H1 (cell line): Measurements from ENCODE around the gene RAB40C. TPM values are rescaled to one million over a fixed set of nuclear protein-coding genes. Genes with fewer than 3 reads are reported as not detected.

Source experiments
- CTCF ChIA-PET: fragments of 300-600 bp; sonication (Branson Sonifier 250); formaldehyde crosslinking; loops from one replicate; lab custom pipeline; 2021; ENCODE audit not compliant: partially characterized antibody; lab: Charles Lee
- POLR2A ChIA-PET: fragments of 300-600 bp; sonication (Branson Sonifier 250); formaldehyde crosslinking; loops from one replicate; lab custom pipeline; 2021; ENCODE audit warnings: inconsistent platforms; ENCODE audit not compliant: partially characterized antibody; lab: Charles Lee
- DNase-seq, 2 experiments: peaks; one replicate each; pipeline versions ENCODE4 v3.0.0 to v3.0.0-alpha.2; 2010 to 2022; ENCODE audit warnings: low spot score in 2 of 2, low read depth in 1 of 2, mixed read lengths in 1 of 2
- FAIRE-seq: peaks from 2 replicates; lab custom pipeline; 2011; peaks lifted over from hg19 to GRCh38; lab: Jason Lieb, UNC
- H2AFZ ChIP-seq: 2 replicates; pipeline ENCODE4 v1.8.1; 2012; ENCODE audit warnings: low read length, inconsistent platforms
- H2AK5ac ChIP-seq: 2 replicates; pipeline ENCODE4 v1.6.1; 2013; ENCODE audit warnings: low read depth, low read length
- H2BK120ac ChIP-seq: replicated peaks from 2 replicates; pipeline ENCODE3; 2013; ENCODE audit warnings: low read depth, low read length, inconsistent platforms
- H2BK12ac ChIP-seq: 2 replicates; pipeline ENCODE4 v1.6.1; 2013; ENCODE audit warnings: low read depth, low read length
- H2BK15ac ChIP-seq: 2 replicates; pipeline ENCODE4 v1.6.1; 2013; ENCODE audit warnings: low read length
- H2BK20ac ChIP-seq: 2 replicates; pipeline ENCODE4 v1.6.1; 2013; ENCODE audit warnings: low read length
- H2BK5ac ChIP-seq: 2 replicates; pipeline ENCODE4 v1.6.1; 2013; ENCODE audit warnings: low read depth, low read length
- H3K14ac ChIP-seq: 2 replicates; pipeline ENCODE4 v1.6.1; 2013; ENCODE audit warnings: inconsistent platforms; ENCODE audit not compliant: insufficient read length
- H3K18ac ChIP-seq: 2 replicates; pipeline ENCODE4 v1.6.1; 2013; ENCODE audit warnings: low read length; ENCODE audit errors: extremely low read depth
- H3K23ac ChIP-seq: 2 replicates; pipeline ENCODE4 v1.6.1; 2013; ENCODE audit warnings: inconsistent platforms; ENCODE audit not compliant: insufficient read length
- H3K23me2 ChIP-seq: 2 replicates; pipeline ENCODE4 v1.6.1; 2013; ENCODE audit warnings: low read depth, low read length
- H3K27ac ChIP-seq: 2 replicates; pipeline ENCODE4 v1.6.1; 2011; ENCODE audit warnings: low read depth, low read length, inconsistent platforms
- H3K27me3 ChIP-seq, 4 experiments: replicated peaks in 1 of 4; 1 replicate in 1 of 4; 2 replicates in 3 of 4; pipeline versions ENCODE4 v1.6.1 to v1.8.1; 2011 to 2013; ENCODE audit warnings: low read length in 3 of 4, mild to moderate bottlenecking in 3 of 4, inconsistent platforms in 2 of 4, mixed read lengths in 2 of 4, moderate library complexity in 1 of 4; ENCODE audit not compliant: control insufficient read depth in 3 of 4, insufficient read depth in 3 of 4; ENCODE audit errors: extremely low read depth in 1 of 4
- H3K36me3 ChIP-seq, 4 experiments: 2 replicates each; pipeline versions ENCODE4 v1.6.1 to v1.8.1; 2011 to 2013; ENCODE audit warnings: mild to moderate bottlenecking in 4 of 4, low read length in 3 of 4, moderate library complexity in 2 of 4, control low read depth in 1 of 4, inconsistent platforms in 1 of 4; ENCODE audit not compliant: insufficient read depth in 4 of 4, control insufficient read depth in 2 of 4
- H3K4ac ChIP-seq: replicated peaks from 2 replicates; pipeline ENCODE3; 2013; ENCODE audit warnings: low read length, low read depth, mixed read lengths, inconsistent platforms; ENCODE audit not compliant: insufficient read length
- H3K4me1 ChIP-seq, 4 experiments: replicated peaks in 1 of 4; 1 replicate in 1 of 4; 2 replicates in 3 of 4; pipeline versions ENCODE4 v1.6.1 to v1.8.1; 2011 to 2013; ENCODE audit warnings: low read length in 3 of 4, inconsistent platforms in 2 of 4, mixed read lengths in 1 of 4; ENCODE audit not compliant: insufficient read depth in 4 of 4, control insufficient read depth in 3 of 4
- H3K4me2 ChIP-seq, 2 experiments: 2 replicates each; pipeline versions ENCODE4 v1.6.1 to v1.8.1; 2011 to 2013; ENCODE audit warnings: low read depth in 2 of 2, low read length in 2 of 2, control low read depth in 1 of 2, inconsistent platforms in 1 of 2, mild to moderate bottlenecking in 1 of 2; ENCODE audit not compliant: insufficient read depth in 1 of 2
- H3K4me3 ChIP-seq, 4 experiments: fragments of 200-600, 300-600 bp in 1 of 4; sonication (generic), shearing (Covaris generic), sonication (Bioruptor Twin) in 1 of 4; 2 replicates each; pipeline versions ENCODE4 v1.5.1 to v1.8.1; 2011 to 2016; ENCODE audit warnings: low read length in 4 of 4, low read depth in 3 of 4, control low read depth in 2 of 4, inconsistent platforms in 2 of 4, mild to moderate bottlenecking in 2 of 4, mixed read lengths in 1 of 4, moderate library complexity in 1 of 4; ENCODE audit not compliant: insufficient read depth in 2 of 4; ENCODE audit errors: extremely low read depth in 1 of 4
- H3K56ac ChIP-seq: replicated peaks from 2 replicates; pipeline ENCODE3; 2013; ENCODE audit warnings: low read depth, mild to moderate bottlenecking, mixed read lengths, low read length, inconsistent platforms; ENCODE audit not compliant: insufficient read length
- H3K79me1 ChIP-seq: 2 replicates; pipeline ENCODE4 v1.6.1; 2013; ENCODE audit warnings: low read depth, low read length, control low read depth
- H3K79me2 ChIP-seq, 2 experiments: 2 replicates each; pipeline versions ENCODE4 v1.6.1 to v1.8.1; 2012 to 2013; ENCODE audit warnings: low read length in 2 of 2, mild to moderate bottlenecking in 2 of 2, inconsistent platforms in 1 of 2; ENCODE audit not compliant: insufficient read depth in 2 of 2, control insufficient read depth in 1 of 2
- H3K9ac ChIP-seq, 4 experiments: replicated peaks in 1 of 4; 1 replicate in 1 of 4; 2 replicates in 3 of 4; pipeline versions ENCODE4 v1.6.1 to v1.8.1; 2011 to 2013; ENCODE audit warnings: low read depth in 3 of 4, low read length in 3 of 4, control low read depth in 2 of 4, mild to moderate bottlenecking in 2 of 4, moderate library complexity in 2 of 4, inconsistent platforms in 1 of 4; ENCODE audit errors: extremely low read depth in 1 of 4
- H3K9me3 ChIP-seq, 2 experiments: 2 replicates each; pipeline versions ENCODE4 v1.6.1 to v1.8.1; 2012 to 2013; ENCODE audit warnings: mild to moderate bottlenecking in 2 of 2, moderate library complexity in 2 of 2, control low read depth in 1 of 2, inconsistent platforms in 1 of 2, low read depth in 1 of 2, low read length in 1 of 2, mixed read lengths in 1 of 2; ENCODE audit not compliant: insufficient read depth in 2 of 2
- H4K20me1 ChIP-seq, 2 experiments: replicated peaks in 1 of 2; 2 replicates each; pipeline versions ENCODE3 to v1.8.1; 2011 to 2013; ENCODE audit warnings: inconsistent platforms in 2 of 2, low read length in 2 of 2, mild to moderate bottlenecking in 1 of 2; ENCODE audit not compliant: insufficient read depth in 2 of 2, control insufficient read depth in 1 of 2
- H4K5ac ChIP-seq: 2 replicates; pipeline ENCODE4 v1.6.1; 2013; ENCODE audit warnings: low read length, low read depth, mixed read lengths, inconsistent platforms; ENCODE audit not compliant: insufficient read length
- H4K8ac ChIP-seq: 2 replicates; pipeline ENCODE4 v1.8.0; 2013; ENCODE audit warnings: mild to moderate bottlenecking, moderate library complexity, low read length, inconsistent platforms; ENCODE audit not compliant: insufficient read depth; ENCODE audit errors: extremely low read depth
- H4K91ac ChIP-seq: replicated peaks from 2 replicates; pipeline ENCODE3; 2013; ENCODE audit warnings: low read length, mixed read lengths, inconsistent platforms; ENCODE audit not compliant: insufficient read length
- BCL11A ChIP-seq, 2 experiments: IDR thresholded peaks; one replicate each; pipeline ENCODE4 v1.6.1; 2011; ENCODE audit warnings: low read depth in 2 of 2, low read length in 2 of 2, mild to moderate bottlenecking in 2 of 2
- CBX8 ChIP-seq: fragments of 300-800, 300-1000 bp; sonication (generic); IDR thresholded peaks from 2 replicates; pipeline ENCODE4 v1.7.1; 2016; ENCODE audit warnings: low read depth, low read length, borderline replicate concordance
- EP300 ChIP-seq, 2 experiments: IDR thresholded peaks; 1 replicate in 1 of 2; 2 replicates in 1 of 2; pipeline ENCODE4 v1.6.1; 2011 to 2012; ENCODE audit warnings: low read depth in 2 of 2, low read length in 2 of 2, mild to moderate bottlenecking in 2 of 2, borderline replicate concordance in 1 of 2, inconsistent platforms in 1 of 2, moderate library complexity in 1 of 2
- GTF2F1 ChIP-seq: IDR thresholded peaks from 2 replicates; pipeline ENCODE4 v1.6.1; 2012; ENCODE audit warnings: low read depth, low read length, improper control_type of control experiment, borderline replicate concordance
- KDM1A ChIP-seq: fragments of 200-600, 300-600 bp; sonication (generic); IDR thresholded peaks from 2 replicates; pipeline ENCODE4 v1.7.1; 2016; ENCODE audit warnings: mild to moderate bottlenecking, low read length, borderline replicate concordance
- SP1 ChIP-seq: IDR thresholded peaks from 2 replicates; pipeline ENCODE4 v1.6.1; 2011; ENCODE audit warnings: low read depth, low read length
- TBP ChIP-seq: IDR thresholded peaks from 2 replicates; pipeline ENCODE4 v1.6.1; 2011; ENCODE audit warnings: low read depth, low read length, improper control_type of control experiment
- WGBS, 2 experiments: shearing (Covaris generic) in 1 of 2; methylation state at CpG; one replicate each; pipeline versions ENCODE4 v1.1.6 to v1.1.7; 2013 to 2015; ENCODE audit warnings: low lambda C conversion rate in 2 of 2, mixed read lengths in 2 of 2, inconsistent platforms in 1 of 2, low coverage in 1 of 2, missing lambda C conversion rate in 1 of 2; ENCODE audit not compliant: insufficient replicate concordance in 2 of 2, insufficient coverage in 1 of 2, insufficient read length in 1 of 2; ENCODE audit errors: extremely low coverage in 1 of 2, missing lambda C conversion rate in 1 of 2; 5-methylcytosine and 5-hydroxymethylcytosine counted together
- polyA plus RNA-seq, 7 experiments: library from polyadenylated mRNA; depleted of rRNA in 3 of 7; stranded (reverse) in 5 of 7; unstranded in 2 of 7; fragments of >200 nt in 5 of 7; fragments of 200-250 nt in 2 of 7; gene quantifications; 1 replicate in 5 of 7; 2 replicates in 1 of 7; 4 replicates in 1 of 7; pipeline versions ENCODE4 v1.2.1 to v1.2.3, GENCODE V29; 2011 to 2013; ENCODE audit warnings: missing spikeins in 2 of 7, mixed read lengths in 2 of 7
- total RNA-seq: library from RNA; stranded (reverse); fragmentation: NEBNext Ultra II Directional; extraction: Animal tissue kit (Norgen Biotek cat#: 25700); gene quantifications from 2 replicates; pipeline ENCODE4 v1.2.1, GENCODE V29; 2021
- TF ChIP-seq, protein P1 (sequence below): IDR thresholded peaks from 2 replicates; pipeline ENCODE4 v1.6.1; 2012; ENCODE audit warnings: inconsistent platforms
- TF ChIP-seq, protein P2 (sequence below): IDR thresholded peaks from 2 replicates; pipeline ENCODE4 v1.6.1; 2011; ENCODE audit warnings: low read length, improper control_type of control experiment

The RAB40C gene
- total and polyA plus RNA-seq, 2 of the 8 experiments (the other 6 are each of a cell fraction or from before 2014, with no cell fraction given): 13.9 to 15.6 TPM

DNA sequence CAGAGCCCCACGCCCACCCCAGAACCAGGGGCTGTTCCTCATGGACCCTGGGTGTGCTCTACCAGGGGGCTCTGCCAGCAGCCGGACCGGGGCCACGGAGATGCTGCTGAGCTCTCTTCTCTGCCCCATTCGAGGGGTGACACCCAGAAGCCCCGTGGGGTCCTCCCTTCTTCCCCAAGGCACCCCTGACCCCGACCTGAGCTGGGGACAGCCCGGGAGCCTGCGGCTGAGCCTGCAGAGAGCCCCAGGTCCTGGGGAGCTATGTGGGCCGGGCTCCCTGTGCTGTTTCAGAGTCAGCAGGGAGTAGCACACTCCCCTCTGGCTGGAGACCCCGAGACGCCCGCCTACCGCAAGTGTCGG, 30.9 kb upstream of the RAB40C start:
- H2AFZ ChIP-seq: no peak overlapping the region
- no peak overlapping the region for H2BK5ac ChIP-seq
- H3K4me3 ChIP-seq: peak overlapping the region in 1 of 4 experiments; percentile 55; a peak in 1 of 8 replicates
- peaks cover 0 to 3% of the 10 kb centered on the region in 2 experiments for H4K20me1 ChIP-seq
- ChIA-PET POLR2A (interaction anchor here (0.7 to 2.3 kb wide), 5 partner anchors 8 to 133 kb away, joined by 3 to 7 read pairs (median 3); partner anchors contain the start of genes NHLRC4 and RAB11FIP3), CTCF (interaction anchor here (0.6 to 2.3 kb wide), 6 partner anchors 9 to 65 kb away, joined by 3 to 9 read pairs (median 4); no protein-coding TSS in a partner anchor)
- no peak overlapping the region for H2BK12ac ChIP-seq
- WGBS, 2 experiments: 82% methylated on average over 15 of the region's 15 CpGs; no CpG with 5 or more reads in 1 of the 2 experiments
- no peak overlapping the region for H2BK120ac ChIP-seq
- H3K23me2 ChIP-seq: peaks cover 9% of the 10 kb centered on the region
- no peak overlapping the region for H2BK15ac ChIP-seq
- H3K27ac ChIP-seq: no peak overlapping the region
- no peak overlapping the region for H3K56ac ChIP-seq
- H2BK20ac ChIP-seq: no peak overlapping the region
- no peaks in the 10 kb centered on the region for H3K9me3 ChIP-seq
- 0 out of 2 replicates have a peak overlapping the region, but pooled peaks have one; percentile 2 for H4K8ac ChIP-seq
- H3K79me2 ChIP-seq: no peaks in the 10 kb centered on the region
- no peak overlapping the region for H2AK5ac ChIP-seq
- no peak overlapping the region for H3K18ac ChIP-seq
- 0 out of 4 replicates have a peak overlapping the region, but pooled peaks of 1 of the 2 experiments have one; percentile 18 for H3K4me2 ChIP-seq
- H3K4me1 ChIP-seq: peaks cover 0 to 10% (median 2%) of the 10 kb centered on the region in 4 experiments; a peak in 4 of 7 replicates
- FAIRE-seq (no peak), DNase-seq (no peak)
- no peak overlapping the region for H4K91ac ChIP-seq
- no peak overlapping the region for H3K23ac ChIP-seq
- H3K4ac ChIP-seq: no peak overlapping the region
- H3K79me1 ChIP-seq: no peaks in the 10 kb centered on the region; the same call in 1 of the 2 replicates
- no peak overlapping the region for H3K9ac ChIP-seq
- no peaks in the 10 kb centered on the region; a peak in 1 of 8 replicates for H3K36me3 ChIP-seq
- peaks cover 22 to 40% (median 32%) of the 10 kb centered on the region in 4 experiments; a peak in 6 of 7 replicates for H3K27me3 ChIP-seq
- no peak overlapping the region for H4K5ac ChIP-seq
- no peak overlapping the region for H3K14ac ChIP-seq
- TF ChIP-seq TBP (no peak), EP300 (IDR thresholded peaks at IDR 0.05; ENCODE audit: borderline replicate concordance in 1 of 2, low read depth in 2 of 2, low read length in 2 of 2) (no peak), BCL11A (IDR thresholded peaks at IDR 0.05; ENCODE audit: low read depth in 2 of 2, low read length in 2 of 2) (no peak), CBX8 (no peak), KDM1A (no peak), SP1 (no peak), GTF2F1 (no peak)
- TF ChIP-seq, protein P1, sequence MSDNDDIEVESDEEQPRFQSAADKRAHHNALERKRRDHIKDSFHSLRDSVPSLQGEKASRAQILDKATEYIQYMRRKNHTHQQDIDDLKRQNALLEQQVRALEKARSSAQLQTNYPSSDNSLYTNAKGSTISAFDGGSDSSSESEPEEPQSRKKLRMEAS: no peak
- TF ChIP-seq, protein P2, sequence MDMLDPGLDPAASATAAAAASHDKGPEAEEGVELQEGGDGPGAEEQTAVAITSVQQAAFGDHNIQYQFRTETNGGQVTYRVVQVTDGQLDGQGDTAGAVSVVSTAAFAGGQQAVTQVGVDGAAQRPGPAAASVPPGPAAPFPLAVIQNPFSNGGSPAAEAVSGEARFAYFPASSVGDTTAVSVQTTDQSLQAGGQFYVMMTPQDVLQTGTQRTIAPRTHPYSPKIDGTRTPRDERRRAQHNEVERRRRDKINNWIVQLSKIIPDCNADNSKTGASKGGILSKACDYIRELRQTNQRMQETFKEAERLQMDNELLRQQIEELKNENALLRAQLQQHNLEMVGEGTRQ: no peak
